D721Med (cell line): ENCODE data around the gene FAM13C.

Experiments
- DNase-seq: peaks from one replicate; pipeline ENCODE4 v3.0.0; 2011; ENCODE audit warnings: low spot score; ENCODE audit not compliant: insufficient read length
- FAIRE-seq: peaks from 2 replicates; lab custom pipeline; 2011; peaks lifted over from hg19 to GRCh38; lab: Jason Lieb, UNC
- TF ChIP-seq, protein P1 (sequence below): IDR thresholded peaks from 2 replicates; pipeline ENCODE4 v1.5.1; 2012; ENCODE audit warnings: mild to moderate bottlenecking, control low read depth; ENCODE audit not compliant: insufficient read depth; ENCODE audit errors: missing control alignments

Gene FAM13C

DNA sequence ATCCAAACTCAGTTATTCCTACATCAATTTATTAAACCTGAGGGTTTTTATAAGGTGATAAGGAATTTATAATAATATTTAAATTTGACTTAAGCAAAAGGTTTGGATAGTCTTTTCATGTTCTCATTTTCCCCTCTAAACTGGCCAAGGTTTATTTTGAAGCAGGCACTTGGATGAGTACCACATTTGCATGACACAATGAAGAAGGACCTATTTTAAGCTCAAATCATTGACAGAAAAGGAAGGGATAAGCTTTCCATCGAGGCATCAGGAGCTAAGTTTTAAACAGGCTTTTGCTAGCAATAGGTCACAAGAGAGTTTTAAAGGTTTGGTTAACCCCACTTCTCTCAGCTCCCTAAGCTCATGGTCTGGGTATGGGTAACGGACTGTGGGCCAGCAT, 28.7 kb upstream of the FAM13C start:
- TF ChIP-seq, protein P1, sequence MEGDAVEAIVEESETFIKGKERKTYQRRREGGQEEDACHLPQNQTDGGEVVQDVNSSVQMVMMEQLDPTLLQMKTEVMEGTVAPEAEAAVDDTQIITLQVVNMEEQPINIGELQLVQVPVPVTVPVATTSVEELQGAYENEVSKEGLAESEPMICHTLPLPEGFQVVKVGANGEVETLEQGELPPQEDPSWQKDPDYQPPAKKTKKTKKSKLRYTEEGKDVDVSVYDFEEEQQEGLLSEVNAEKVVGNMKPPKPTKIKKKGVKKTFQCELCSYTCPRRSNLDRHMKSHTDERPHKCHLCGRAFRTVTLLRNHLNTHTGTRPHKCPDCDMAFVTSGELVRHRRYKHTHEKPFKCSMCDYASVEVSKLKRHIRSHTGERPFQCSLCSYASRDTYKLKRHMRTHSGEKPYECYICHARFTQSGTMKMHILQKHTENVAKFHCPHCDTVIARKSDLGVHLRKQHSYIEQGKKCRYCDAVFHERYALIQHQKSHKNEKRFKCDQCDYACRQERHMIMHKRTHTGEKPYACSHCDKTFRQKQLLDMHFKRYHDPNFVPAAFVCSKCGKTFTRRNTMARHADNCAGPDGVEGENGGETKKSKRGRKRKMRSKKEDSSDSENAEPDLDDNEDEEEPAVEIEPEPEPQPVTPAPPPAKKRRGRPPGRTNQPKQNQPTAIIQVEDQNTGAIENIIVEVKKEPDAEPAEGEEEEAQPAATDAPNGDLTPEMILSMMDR, result no peak
- no peak for DNase-seq
- FAIRE-seq, result no peak

DNA sequence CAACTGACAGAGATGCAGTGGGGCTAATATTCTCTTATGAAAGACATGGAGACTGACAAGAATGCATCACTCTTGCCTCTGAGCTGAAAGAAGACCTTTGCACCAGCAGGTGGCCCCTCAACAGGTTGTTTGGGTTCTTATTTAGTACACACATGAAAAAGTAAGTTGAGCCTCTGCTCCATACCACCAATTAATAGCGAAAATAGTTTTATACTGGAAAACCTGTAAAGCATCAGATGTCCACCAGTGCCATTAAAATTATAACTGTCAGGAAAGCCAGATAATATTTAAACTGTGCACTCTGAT, 26.3 kb upstream of the FAM13C start:
- TF ChIP-seq, protein P1, result no peak
- DNase-seq, result no peak
- no peak for FAIRE-seq

DNA sequence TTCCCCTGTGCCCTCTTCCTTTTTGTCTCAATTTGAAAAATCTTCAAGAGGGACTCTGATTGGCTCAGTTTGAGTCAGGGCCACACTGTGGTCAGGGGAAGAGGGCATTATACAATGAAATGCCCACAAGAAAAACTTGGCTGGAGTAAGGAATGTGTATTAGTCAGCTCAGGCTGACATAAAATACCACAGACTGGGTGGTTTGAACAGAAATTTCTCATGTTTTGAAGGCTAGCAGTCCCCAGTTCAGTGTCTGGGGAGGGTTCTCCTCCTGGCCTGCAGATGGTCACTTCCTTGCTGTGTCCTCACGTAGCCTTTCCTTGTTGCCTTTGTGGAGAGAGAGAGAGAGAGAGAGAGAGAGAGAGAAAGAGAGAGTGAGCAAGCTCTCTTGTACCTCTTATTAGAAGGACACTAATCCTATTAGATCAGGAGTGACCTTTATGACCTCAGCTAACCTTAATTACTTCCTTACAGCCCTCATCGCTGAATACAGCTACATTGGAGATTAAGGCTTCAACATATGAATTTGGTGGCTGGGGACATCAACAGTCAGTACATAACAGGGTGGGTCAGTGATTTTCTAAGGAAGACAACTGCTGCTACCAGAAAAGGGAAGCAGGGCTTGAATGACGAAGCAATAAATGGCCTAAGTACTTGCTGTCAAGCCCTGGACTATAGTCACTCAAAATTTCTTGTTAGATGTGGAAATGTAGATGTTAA, 25.8 kb upstream of the FAM13C start:
- FAIRE-seq (no peak), DNase-seq (no peak)
- TF ChIP-seq, protein P1, result no peak

DNA sequence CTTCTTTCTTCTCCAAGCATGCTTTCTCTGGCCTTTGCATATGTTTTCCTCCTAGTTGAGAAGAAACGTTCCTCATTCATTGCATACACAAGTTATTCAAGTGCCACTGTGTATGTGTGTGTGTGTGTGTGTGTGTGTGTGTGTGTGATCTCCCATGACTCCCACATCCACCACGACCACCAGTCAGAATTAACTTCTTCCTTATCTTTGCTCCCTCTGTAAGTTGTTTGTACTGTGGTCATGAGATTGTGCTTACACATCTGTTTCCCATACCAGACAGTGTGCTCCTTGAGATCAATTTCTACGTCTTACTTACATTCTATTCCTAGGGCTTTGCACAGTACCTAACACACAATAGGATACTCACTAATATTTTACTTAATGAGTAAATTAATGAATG, 22.4 kb upstream of the FAM13C start:
- FAIRE-seq, result no peak
- no peak for DNase-seq
- TF ChIP-seq, protein P1, result no peak

- FAIRE-seq (no peak), DNase-seq (no peak)
- TF ChIP-seq, protein P1, result no peak
Observed at GRCh38 chr10:59383908-59384307, 21.6 kb upstream of the FAM13C start.

DNA sequence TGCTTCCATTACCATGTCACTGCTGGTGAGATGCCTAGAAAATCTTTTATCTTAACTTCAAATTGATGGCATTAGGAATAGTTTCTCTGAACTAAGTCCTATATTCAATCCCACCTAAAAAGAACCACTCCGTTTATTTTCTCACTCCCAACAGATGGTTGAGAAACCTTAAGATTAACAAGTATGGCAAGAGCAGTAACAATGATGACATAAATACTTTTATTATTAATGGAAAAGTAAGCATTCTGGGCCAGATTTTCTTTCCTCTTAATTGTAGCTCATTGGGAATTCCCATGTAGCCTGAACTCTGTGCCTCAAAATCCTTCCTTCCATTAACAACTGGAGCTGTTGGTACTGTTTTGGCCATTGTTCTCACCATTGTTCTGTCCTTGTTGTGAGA, 21.1 kb upstream of the FAM13C start:
- FAIRE-seq (no peak), DNase-seq (no peak)
- TF ChIP-seq, protein P1, result no peak

DNA sequence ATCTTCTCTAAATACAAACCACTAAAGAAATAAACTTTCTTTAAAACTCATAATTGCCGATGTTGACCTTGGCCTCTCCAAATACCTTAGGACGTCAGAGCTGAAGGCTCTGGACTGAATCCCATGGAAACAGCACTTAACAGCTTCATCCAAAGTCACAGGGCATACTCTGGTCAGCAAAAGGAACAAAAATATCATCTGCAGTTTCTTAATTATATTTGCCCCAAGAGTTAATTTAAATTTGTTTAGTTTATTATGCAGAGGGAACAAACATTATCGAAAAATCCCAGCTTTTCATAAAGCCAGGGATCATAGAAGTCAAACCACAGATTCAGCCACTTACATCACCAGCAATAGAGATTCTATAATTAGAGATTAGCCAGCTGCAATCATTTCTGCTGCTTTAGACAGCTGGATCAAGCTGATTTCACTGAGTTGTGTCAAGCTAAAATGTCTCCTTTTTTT, 20.5 kb upstream of the FAM13C start:
- FAIRE-seq (no peak), DNase-seq (no peak)
- TF ChIP-seq, protein P1, result no peak
